HEK293T (cell line): Measurements from ENCODE around the gene MED29.

Experiments used
- CTCF ChIA-PET: fragments of 350-600 bp; formaldehyde crosslinking; extraction: SDS; loops from one replicate; lab custom pipeline; 2021; ENCODE audit warnings: antibody characterized with exemption, inconsistent platforms; lab: Yijun Ruan, JAX
- POLR2A ChIA-PET: fragments of 350-600 bp; formaldehyde crosslinking; extraction: SDS; loops from one replicate; lab custom pipeline; 2020; ENCODE audit warnings: antibody characterized with exemption, inconsistent platforms; lab: Yijun Ruan, JAX
- DNase-seq: peaks from one replicate; pipeline ENCODE4 v3.0.0; 2012; ENCODE audit warnings: mixed read lengths; ENCODE audit errors: extremely low spot score
- ARNT ChIP-seq: fragments of 450-650 bp; IDR thresholded peaks from 2 replicates; pipeline ENCODE4 v1.6.1; 2017; ENCODE audit warnings: mild to moderate bottlenecking
- BHLHE40 ChIP-seq: fragments of 450-650 bp; IDR thresholded peaks from 2 replicates; pipeline ENCODE4 v1.6.1; 2016; ENCODE audit warnings: mild to moderate bottlenecking, moderate library complexity, borderline replicate concordance
- CTBP1 ChIP-seq: fragments of 450-650 bp; IDR thresholded peaks from 2 replicates; pipeline ENCODE4 v1.6.1; 2016; ENCODE audit warnings: borderline replicate concordance
- ELF4 ChIP-seq: fragments of 450-650 bp; IDR thresholded peaks from 2 replicates; pipeline ENCODE4 v1.6.1; 2017; ENCODE audit warnings: antibody characterized with exemption
- FOXA1 ChIP-seq: fragments of 450-650 bp; IDR thresholded peaks from 2 replicates; pipeline ENCODE4 v1.6.1; 2016; ENCODE audit warnings: mild to moderate bottlenecking
- FOXK2 ChIP-seq: fragments of 450-650 bp; IDR thresholded peaks from 2 replicates; pipeline ENCODE4 v1.6.1; 2016; ENCODE audit warnings: mild to moderate bottlenecking
- FOXM1 ChIP-seq: fragments of 450-650 bp; IDR thresholded peaks from 2 replicates; pipeline ENCODE4 v1.6.1; 2017; ENCODE audit warnings: mild to moderate bottlenecking, borderline replicate concordance
- HDGF ChIP-seq: fragments of 450-650 bp; IDR thresholded peaks from 2 replicates; pipeline ENCODE4 v1.6.1; 2017; ENCODE audit warnings: antibody characterized with exemption, borderline replicate concordance
- L3MBTL2 ChIP-seq: fragments of 450-650 bp; conservative IDR thresholded peaks from 2 replicates; pipeline ENCODE4 v1.6.1; 2016; ENCODE audit warnings: mild to moderate bottlenecking
- LEF1 ChIP-seq: fragments of 450-650 bp; IDR thresholded peaks from 2 replicates; pipeline ENCODE4 v1.6.1; 2017; ENCODE audit warnings: mild to moderate bottlenecking, borderline replicate concordance
- NFRKB ChIP-seq: fragments of 450-650 bp; IDR thresholded peaks from 2 replicates; pipeline ENCODE4 v1.6.1; 2016; ENCODE audit warnings: mild to moderate bottlenecking, moderate library complexity
- SP1 ChIP-seq: fragments of 450-650 bp; IDR thresholded peaks from 2 replicates; pipeline ENCODE4 v1.6.1; 2017
- SUZ12 ChIP-seq: fragments of 450-650 bp; IDR thresholded peaks from 2 replicates; pipeline ENCODE4 v1.6.1; 2016; ENCODE audit warnings: mild to moderate bottlenecking
- TARDBP ChIP-seq: fragments of 450-650 bp; IDR thresholded peaks from 2 replicates; pipeline ENCODE4 v1.6.1; 2016
- ZNF384 ChIP-seq: fragments of 450-650 bp; IDR thresholded peaks from 2 replicates; pipeline ENCODE4 v1.6.1; 2016
- TF ChIP-seq, protein P1 (sequence below): fragments of 450-650 bp; IDR thresholded peaks from 2 replicates; pipeline ENCODE4 v1.6.1; 2016

MED29 gene

DNA sequence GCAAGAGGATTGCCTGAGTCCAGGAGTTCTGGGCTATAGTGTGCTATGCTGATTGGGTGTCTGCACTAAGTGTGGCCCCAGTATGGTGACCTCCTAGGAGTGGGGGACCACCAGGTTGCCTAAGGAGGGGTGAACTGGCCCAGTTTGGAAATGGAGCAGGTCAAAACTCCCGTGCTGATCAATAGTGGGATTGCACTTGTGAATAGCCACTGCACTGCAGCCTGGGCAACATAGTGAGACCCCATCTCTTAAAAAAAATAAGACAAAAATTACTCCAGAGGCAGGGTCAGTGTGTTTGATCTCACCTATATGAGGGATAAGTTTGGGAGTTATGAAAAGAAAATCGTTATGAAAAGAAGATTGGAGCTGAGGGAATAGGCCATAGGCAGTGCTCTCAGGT lies 22.0 kb upstream of the MED29 start:
- no peak for TF ChIP-seq ELF4
- TF ChIP-seq TARDBP: no peak
- no peak for TF ChIP-seq HDGF
- TF ChIP-seq FOXA1: no peak
- no peak for TF ChIP-seq NFRKB
- TF ChIP-seq, protein P1, sequence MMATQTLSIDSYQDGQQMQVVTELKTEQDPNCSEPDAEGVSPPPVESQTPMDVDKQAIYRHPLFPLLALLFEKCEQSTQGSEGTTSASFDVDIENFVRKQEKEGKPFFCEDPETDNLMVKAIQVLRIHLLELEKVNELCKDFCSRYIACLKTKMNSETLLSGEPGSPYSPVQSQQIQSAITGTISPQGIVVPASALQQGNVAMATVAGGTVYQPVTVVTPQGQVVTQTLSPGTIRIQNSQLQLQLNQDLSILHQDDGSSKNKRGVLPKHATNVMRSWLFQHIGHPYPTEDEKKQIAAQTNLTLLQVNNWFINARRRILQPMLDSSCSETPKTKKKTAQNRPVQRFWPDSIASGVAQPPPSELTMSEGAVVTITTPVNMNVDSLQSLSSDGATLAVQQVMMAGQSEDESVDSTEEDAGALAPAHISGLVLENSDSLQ: no peak
- no peak for TF ChIP-seq FOXK2
- TF ChIP-seq ZNF384: no peak
- no peak for TF ChIP-seq ARNT
- TF ChIP-seq LEF1: no peak
- no peak for TF ChIP-seq BHLHE40
- no peak for DNase-seq
- CTCF ChIA-PET: interaction anchor here (1.0 kb wide), 1 partner anchor 22 kb away, joined by 4 read pairs; the partner anchor contains the start of genes MED29 and PAF1
- POLR2A ChIA-PET: interaction anchor here (1.4 kb wide), 1 partner anchor 22 kb away, joined by 3 read pairs; the partner anchor contains the start of genes MED29 and PAF1

DNA sequence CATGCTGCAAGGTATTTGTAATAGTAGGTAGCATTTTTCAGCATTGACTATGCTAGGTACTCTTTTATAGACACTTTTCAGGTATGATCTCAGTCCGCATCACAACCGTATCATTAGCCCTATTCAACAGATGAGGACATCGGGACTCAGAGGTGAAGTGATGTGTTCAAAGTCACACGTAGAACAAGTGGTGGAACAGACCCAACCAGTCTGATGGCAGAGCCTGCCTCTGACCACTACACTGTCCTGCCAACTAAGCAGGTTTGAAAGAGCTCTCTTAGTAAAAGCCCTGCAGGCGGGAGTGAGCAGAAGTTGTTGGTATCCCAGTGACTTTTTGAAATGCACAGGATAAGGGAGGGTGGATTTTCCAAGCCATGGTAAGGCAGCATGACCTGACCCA lies 20.4 kb upstream of the MED29 start:
- ChIA-PET POLR2A (interaction anchor here (1.1 kb wide), 1 partner anchor 28 kb away, joined by 3 read pairs; no protein-coding TSS in a partner anchor), CTCF (no interaction called here)
- no peak for DNase-seq
- TF ChIP-seq ZNF384 (no peak), LEF1 (no peak), FOXA1 (no peak), L3MBTL2 (no peak), FOXM1 (no peak)
- TF ChIP-seq, protein P1: no peak

DNA sequence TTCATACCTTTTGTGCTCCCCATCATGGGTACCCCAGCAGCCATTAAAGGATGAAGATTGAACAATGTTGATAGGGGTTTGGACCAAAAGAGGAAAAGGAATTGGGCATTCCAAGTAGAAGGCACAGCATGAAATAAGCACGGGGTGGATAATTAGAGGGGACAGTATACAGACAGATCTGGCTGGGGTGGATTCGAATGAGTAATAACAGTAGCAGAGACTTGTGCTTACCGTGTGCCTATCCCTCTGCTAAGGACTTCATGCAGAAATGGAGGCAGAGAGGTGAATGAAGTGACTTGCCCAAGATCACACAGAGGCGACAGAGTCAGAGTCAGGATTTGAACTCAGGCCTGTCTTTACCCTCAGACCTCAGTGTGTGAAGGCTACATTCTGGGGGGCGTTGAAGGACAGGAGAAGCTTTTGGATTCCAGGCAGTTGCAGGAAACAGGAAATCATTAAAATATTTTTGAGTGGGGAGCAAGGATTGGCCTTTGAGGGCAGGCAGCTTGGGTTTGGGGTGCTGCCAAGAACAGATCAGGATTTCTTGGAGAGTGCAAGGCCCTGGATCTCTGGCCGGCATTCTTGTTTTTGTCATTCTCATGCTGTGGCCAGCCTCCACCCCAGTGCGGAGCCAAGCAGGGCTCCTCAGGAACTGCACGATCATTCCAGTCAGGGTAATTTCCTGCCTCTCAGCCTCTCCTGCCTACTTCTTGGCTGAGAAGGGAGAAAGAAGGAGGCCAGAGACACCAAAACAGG lies 19.0 kb upstream of the MED29 start:
- ChIA-PET POLR2A (no interaction called here), CTCF (no interaction called here)
- TF ChIP-seq BHLHE40: no peak
- no peak for TF ChIP-seq FOXA1
- TF ChIP-seq, protein P1: no peak
- TF ChIP-seq FOXM1: no peak
- TF ChIP-seq NFRKB: no peak
- TF ChIP-seq CTBP1: no peak
- no peak for TF ChIP-seq FOXK2
- no peak for TF ChIP-seq TARDBP
- DNase-seq: no peak

DNA sequence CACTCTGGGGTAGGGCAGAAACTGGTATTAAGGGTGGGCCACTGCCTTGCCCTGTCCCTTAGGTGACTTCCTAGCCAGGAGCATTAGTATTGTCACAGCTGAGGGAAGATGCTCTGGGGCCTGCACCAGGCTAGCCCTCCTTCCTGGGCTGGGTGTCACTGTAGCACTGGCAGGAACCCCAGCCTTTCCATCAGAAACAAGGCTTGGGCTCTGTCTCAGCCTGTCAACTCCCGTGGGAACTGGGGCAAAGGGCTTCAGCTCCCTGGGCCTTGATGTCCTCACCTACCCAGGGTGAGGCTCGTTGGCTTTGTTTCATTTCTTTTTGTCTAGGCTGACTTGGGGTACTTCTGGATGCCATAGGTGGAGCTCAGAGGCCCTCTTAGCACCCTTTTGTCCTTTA lies 18.2 kb upstream of the MED29 start:
- TF ChIP-seq SP1 (no peak), CTBP1 (no peak), BHLHE40 (no peak), L3MBTL2 (no peak), FOXA1 (no peak), ZNF384 (no peak), FOXM1 (no peak), NFRKB (no peak), SUZ12 (no peak), FOXK2 (no peak), ARNT (no peak), HDGF (no peak), LEF1 (no peak)
- TF ChIP-seq, protein P1: no peak
- no peak for DNase-seq
- CTCF ChIA-PET: no interaction called here
- POLR2A ChIA-PET: no interaction called here

DNA sequence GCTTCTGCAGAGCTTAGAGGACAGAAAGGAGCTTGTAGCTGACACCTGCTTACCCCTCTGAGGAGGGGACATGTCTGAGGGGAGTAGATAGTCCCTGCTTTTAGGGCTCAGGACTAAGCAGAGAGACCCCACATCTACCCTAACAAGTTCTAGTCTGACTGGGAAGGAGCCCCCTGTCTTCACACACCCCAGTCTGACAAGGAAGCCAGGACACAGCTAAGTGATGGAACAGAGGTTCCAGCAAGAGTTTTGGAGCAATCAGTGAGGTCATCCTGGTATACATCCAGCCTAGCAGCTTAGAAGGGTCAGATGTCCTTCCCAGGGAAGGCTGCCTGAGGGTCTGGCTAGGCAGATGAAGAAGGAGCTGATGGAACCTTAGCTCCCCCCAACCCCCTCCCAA lies 15.2 kb upstream of the MED29 start:
- POLR2A ChIA-PET: no interaction called here
- no peak for DNase-seq
- CTCF ChIA-PET: no interaction called here
- TF ChIP-seq LEF1: no peak
- no peak for TF ChIP-seq BHLHE40
- no peak for TF ChIP-seq CTBP1
- TF ChIP-seq, protein P1: no peak
- no peak for TF ChIP-seq L3MBTL2
- TF ChIP-seq TARDBP: no peak
- no peak for TF ChIP-seq SUZ12
- TF ChIP-seq ELF4: no peak
- no peak for TF ChIP-seq FOXA1
- no peak for TF ChIP-seq SP1
- TF ChIP-seq ARNT: no peak
